Type B pancreatic cell (in vitro differentiated cells): ENCODE results near the gene KCNS3. TPM values are rescaled to one million over a fixed set of nuclear protein-coding genes. Genes with fewer than 3 reads are reported as not detected.

ENCODE experiments used
- DNase-seq: peaks from one replicate; pipeline ENCODE4 v3.0.0; 2021; ENCODE audit warnings: mixed read lengths; ENCODE audit not compliant: unreplicated experiment; ENCODE audit errors: extremely low spot score
- H3K27ac Mint-ChIP-seq: 2 replicates; pipeline ENCODE4 v1.8.0; 2021; ENCODE audit warnings: mild to moderate bottlenecking, mixed read lengths
- H3K27me3 Mint-ChIP-seq: 2 replicates; pipeline ENCODE4 v1.8.0; 2021; ENCODE audit warnings: mixed read lengths
- H3K36me3 Mint-ChIP-seq: 2 replicates; pipeline ENCODE4 v1.8.0; 2021; ENCODE audit warnings: mixed read lengths
- H3K4me1 Mint-ChIP-seq: one replicate; pipeline ENCODE4 v1.8.0; 2021; ENCODE audit warnings: mixed read lengths; ENCODE audit not compliant: unreplicated experiment
- H3K4me3 Mint-ChIP-seq: 2 replicates; pipeline ENCODE4 v1.8.0; 2021; ENCODE audit warnings: mild to moderate bottlenecking, mixed read lengths
- H3K9me3 Mint-ChIP-seq: 2 replicates; pipeline ENCODE4 v1.8.0; 2021; ENCODE audit warnings: mixed read lengths
- total RNA-seq: library from RNA; stranded (reverse); gene quantifications from 2 replicates; pipeline ENCODE4 v1.2.1, GENCODE V29; 2021; ENCODE audit warnings: low replicate concordance
- TF ChIP-seq, protein P1 (sequence below): fragments of 200-600 bp; sonication (generic); conservative IDR thresholded peaks from 2 replicates; pipeline ENCODE4 v1.5.0; 2021; ENCODE audit warnings: antibody characterized with exemption, mild to moderate bottlenecking

The KCNS3 gene
- total RNA-seq, 1 donor from 2014 or later = 5.3 TPM

DNA sequence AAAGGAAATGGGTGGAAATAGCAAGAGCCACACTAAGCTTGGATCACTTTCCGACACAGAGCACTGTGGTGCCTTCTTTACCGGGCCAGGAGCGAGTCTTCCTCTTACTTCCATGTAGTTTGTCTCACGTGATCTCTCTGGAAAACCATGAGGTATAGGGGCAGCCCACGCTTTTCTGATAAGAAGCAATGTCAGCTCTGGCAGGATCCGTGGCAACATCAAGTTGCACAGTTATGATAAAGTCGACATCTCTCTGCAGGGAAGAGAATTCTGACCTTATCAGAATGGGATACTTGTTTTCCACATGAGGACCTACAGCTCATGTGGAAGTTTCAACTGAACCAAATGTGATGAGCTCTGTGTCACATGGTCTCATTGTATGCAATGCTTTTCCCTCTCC is 32.7 kb upstream of the KCNS3 start:
- Mint-ChIP-seq H3K4me3 (no peak overlapping the region), H3K4me1 (peaks cover 4% of the 10 kb centered on the region), H3K27ac (no peak overlapping the region), H3K27me3 (peaks cover 28% of the 10 kb centered on the region), H3K9me3 (no peaks in the 10 kb centered on the region), H3K36me3 (no peaks in the 10 kb centered on the region)
- no peak for DNase-seq
- TF ChIP-seq, protein P1, sequence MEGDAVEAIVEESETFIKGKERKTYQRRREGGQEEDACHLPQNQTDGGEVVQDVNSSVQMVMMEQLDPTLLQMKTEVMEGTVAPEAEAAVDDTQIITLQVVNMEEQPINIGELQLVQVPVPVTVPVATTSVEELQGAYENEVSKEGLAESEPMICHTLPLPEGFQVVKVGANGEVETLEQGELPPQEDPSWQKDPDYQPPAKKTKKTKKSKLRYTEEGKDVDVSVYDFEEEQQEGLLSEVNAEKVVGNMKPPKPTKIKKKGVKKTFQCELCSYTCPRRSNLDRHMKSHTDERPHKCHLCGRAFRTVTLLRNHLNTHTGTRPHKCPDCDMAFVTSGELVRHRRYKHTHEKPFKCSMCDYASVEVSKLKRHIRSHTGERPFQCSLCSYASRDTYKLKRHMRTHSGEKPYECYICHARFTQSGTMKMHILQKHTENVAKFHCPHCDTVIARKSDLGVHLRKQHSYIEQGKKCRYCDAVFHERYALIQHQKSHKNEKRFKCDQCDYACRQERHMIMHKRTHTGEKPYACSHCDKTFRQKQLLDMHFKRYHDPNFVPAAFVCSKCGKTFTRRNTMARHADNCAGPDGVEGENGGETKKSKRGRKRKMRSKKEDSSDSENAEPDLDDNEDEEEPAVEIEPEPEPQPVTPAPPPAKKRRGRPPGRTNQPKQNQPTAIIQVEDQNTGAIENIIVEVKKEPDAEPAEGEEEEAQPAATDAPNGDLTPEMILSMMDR = no peak

DNA sequence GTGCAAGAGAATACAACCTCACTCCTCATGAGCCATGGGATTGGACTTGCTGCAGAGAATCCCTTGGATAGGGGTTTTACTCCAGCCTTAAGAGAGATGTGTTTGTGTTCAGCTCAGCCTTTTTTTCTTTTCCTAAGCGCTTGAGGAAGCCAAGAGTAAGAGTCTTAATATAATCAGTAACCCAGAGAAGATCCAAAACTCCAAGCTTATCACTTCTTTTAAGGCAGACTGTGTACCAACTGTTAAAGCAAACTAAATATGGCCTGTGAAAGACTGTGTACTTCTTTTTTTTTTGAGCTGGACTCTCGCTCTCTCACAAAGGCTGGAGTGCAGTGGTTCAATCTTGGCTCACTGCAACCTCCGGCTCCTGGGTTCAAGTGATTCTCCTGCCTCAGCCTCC is 31.8 kb upstream of the KCNS3 start:
- H3K4me1 Mint-ChIP-seq = peaks cover 4% of the 10 kb centered on the region

DNA sequence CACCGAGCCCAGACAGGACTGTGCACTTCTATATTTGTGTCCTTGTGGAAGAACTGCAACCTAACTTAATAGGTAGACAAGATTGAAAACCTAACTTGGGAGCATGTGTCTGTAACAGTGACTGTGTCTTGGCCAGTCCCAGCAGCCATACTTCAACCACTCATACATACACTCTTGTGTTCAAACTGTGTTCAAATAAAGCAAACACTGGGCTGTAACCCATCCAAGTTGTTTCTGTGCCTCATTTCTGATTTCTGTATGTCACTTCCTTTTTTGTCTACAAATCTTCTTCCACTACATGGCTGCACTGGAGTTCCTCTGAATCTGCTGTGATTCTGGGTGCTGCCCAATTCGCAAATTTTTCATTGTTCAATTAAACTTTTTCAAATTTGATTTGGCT is 31.2 kb upstream of the KCNS3 start:
- no peak overlapping the region for H3K27ac Mint-ChIP-seq
- no peak for DNase-seq
- H3K9me3 Mint-ChIP-seq = no peaks in the 10 kb centered on the region
- peaks cover 27% of the 10 kb centered on the region for H3K27me3 Mint-ChIP-seq
- peaks cover 4% of the 10 kb centered on the region for H3K4me1 Mint-ChIP-seq
- H3K4me3 Mint-ChIP-seq = no peak overlapping the region
- no peaks in the 10 kb centered on the region for H3K36me3 Mint-ChIP-seq
- TF ChIP-seq, protein P1 = no peak

More for the DNA sequence above, 31.8 kb upstream of the KCNS3 start:
- DNase-seq = no peak
- Mint-ChIP-seq H3K9me3 (no peaks in the 10 kb centered on the region), H3K4me3 (no peak overlapping the region), H3K27me3 (peaks cover 28% of the 10 kb centered on the region), H3K27ac (no peak overlapping the region), H3K36me3 (no peaks in the 10 kb centered on the region)
- TF ChIP-seq, protein P1 = no peak

DNA sequence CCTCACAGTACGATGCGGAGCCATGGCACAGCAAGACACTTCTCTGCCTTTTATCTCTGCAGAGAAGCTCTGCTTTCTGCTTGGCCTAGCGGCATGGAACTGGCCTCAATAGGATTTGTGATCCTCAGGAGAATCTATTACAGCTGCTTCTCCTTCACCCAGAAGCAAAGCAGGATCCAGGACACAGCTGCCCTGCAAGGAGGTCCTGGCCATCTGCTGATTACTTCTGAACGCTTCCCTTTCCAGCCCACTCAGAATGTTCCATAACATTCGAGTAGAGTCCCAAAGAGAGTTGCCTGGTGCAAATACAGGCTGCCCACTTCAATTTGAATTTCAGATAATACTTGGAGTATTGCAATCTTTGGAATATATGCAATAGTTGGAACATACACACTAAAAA is 29.2 kb upstream of the KCNS3 start:
- DNase-seq = no peak
- Mint-ChIP-seq H3K27ac (no peak overlapping the region), H3K27me3 (peaks cover 24% of the 10 kb centered on the region), H3K9me3 (no peaks in the 10 kb centered on the region), H3K4me3 (no peak overlapping the region), H3K36me3 (no peaks in the 10 kb centered on the region), H3K4me1 (peaks cover 4% of the 10 kb centered on the region)
- TF ChIP-seq, protein P1 = no peak

DNA sequence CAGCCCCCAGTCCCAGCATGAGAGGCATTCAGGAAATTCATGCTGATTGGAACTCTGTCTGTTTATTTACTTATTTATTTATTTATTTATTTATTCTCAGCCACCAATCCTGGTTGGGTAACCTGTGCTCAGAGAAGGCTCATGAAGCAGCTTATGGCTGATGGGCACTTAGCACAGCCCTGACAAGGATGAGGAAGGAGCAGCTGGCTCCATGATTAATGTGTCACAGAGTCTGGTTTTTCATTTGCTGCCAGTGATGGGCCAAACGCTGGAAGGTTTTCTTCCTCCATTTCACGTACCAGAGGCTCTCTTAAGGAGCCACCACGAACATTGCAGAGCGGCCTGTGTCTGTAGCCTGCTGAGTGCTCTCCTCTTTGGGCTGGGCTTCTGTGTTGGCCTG is 28.3 kb upstream of the KCNS3 start:
- Mint-ChIP-seq H3K27ac (no peak overlapping the region), H3K4me1 (peaks cover 4% of the 10 kb centered on the region), H3K9me3 (no peaks in the 10 kb centered on the region), H3K4me3 (no peak overlapping the region), H3K27me3 (peaks cover 27% of the 10 kb centered on the region), H3K36me3 (no peaks in the 10 kb centered on the region)
- no peak for DNase-seq
- TF ChIP-seq, protein P1 = no peak
